ENCODE results near the gene OMP.

Gene OMP

DNA sequence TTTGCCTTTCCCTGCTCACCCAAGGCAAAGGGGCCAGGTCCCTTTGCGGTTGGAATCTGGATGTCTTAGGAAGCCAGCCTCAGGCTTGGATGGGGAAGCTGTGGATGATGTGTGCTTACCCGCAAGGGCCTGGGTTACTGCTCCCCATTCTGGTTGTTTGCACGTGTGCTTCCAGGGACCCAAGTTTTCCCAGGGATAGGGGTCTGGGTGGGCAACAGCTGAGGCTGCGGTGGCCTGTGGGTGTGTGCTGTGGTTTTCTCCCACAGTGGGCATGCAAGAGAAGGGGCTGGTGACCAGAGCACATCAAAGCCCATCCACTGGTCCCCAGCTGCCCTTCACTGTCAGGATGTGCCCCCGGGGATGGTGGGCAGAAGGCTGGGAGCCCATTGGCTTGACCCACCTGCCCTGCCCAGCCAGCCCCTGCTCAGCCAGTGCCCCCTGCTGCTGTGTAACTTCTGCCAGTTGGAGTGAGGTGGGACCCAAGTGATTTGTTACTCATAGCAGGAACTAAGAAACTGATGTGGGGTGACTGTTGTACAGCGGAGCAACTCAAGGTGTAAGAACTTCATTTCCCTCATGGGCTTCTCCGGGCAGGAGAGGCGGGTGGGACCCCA lies 32.6 kb upstream of the OMP start:
- DNase-seq, result no peak

DNA sequence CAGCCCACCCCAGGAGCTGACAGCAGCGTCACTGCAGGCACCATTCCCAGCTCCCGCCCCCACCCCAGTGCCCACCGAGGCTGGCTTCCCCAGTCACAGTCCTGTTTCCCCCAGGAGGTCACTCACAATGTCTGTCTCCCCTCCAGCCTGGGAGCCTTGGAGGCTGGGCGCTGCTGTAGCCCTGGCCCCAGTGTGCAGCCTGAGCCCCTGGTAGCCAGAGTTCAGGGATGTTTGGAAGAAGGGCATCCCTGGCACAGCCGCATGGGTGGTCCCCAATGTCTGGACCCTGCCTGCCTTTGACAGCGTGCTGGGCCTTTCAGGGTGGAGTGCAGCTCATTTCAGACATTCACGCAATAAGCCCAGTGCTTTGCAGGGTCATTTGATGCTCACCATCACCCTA lies 31.6 kb upstream of the OMP start:
- no peak for DNase-seq

DNA sequence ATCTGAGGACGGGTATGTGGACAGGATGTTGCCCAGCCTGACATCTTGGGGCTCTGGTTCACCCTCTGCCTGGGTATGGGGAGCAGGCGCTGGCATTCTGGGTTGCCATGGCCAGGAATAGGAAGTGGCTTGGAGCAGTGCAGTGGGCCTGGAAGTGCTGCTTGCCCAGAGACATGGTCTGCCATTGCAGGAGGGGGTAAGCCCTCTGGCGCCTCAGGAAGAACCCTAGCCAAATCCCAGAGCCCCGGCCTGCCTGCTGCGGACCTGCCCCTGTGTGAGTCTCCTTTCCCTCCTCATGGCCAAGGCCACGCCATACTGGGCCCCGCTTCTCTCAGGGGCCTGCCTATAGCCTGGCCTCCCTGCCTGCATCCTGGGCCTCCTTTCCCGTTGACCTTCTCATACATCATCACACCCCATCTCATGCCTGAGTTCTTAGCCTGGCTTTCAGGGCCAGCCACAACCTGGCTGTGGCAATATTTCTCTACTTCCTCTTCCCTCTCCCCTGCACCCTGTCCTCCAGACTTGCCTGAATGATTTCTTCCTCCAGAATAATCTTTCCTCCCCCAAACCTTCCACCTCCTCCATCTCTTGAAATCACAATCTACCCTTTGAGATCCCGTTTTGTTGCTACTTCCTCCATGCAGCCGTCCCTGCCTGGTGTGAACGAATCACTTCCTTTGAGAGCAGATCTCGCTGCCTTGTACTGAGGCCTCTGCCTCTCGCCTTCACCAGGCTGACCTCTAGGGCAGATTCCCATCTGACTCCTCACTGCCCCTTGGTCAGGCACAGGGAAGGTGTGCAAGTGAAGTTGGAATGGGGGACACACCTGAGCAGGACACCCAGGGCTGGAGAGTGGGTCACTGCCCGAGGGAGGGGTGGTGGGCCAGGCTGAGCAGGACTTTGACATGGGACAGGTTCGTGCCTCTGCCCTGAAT lies 30.7 kb upstream of the OMP start:
- DNase-seq, result peak; percentile 29

DNA sequence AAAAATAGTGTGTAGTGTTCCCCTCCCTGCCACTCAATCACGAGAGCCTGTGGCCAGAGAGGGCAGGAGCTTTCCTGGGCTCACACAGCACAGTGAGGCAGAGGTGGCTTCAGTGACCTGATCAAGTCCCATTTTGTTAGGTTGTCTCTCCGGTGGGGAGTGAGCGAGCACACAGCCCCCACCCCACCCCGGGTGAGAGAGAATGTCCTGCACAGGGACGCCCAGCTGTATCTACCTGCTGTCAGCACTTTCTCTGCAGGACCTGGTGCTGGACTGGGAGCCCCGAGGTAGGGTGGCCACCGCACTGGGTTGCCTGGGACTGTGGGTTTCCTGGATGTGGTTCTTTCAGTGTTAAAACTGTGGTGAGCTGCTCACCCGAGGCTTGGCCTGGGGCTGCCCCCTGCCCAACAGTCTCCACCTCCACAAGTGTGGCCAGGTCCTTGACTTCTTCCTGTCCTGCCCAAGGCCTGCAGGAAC lies 29.8 kb upstream of the OMP start:
- DNase-seq, result peak; percentile 35

DNA sequence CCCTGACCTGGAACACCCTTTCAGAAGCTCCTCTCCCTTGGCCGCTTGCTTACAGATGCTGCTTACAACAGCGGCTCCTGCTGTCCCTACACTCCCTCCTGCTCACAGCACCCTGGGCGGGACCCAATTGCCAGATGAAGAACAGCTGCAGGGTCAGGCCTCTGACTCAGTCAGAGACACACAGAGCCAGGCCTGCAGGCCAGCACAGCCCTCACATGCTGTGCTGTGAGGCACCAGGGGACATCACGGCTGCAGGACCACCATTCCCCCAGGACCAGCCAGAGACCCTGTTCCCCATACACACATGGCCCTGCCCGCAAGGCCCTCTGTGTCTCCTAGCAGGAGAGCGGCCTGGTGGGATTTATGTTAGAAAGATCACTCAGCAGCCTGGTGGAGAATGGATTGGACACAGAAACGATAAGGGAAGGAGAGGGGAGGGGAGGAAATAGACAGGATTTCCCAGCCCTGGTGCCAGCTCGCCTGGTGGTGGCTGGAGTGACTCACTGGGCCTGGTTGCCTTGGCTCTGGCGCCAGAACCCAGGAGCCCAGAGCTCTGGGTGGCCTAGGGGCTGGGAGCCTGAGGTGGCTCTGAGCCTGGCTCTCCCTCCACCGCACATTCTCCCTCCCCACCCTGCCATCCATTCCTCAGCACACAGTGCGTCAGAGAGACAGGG lies 29.2 kb upstream of the OMP start:
- DNase-seq, result peak; percentile 27

DNA sequence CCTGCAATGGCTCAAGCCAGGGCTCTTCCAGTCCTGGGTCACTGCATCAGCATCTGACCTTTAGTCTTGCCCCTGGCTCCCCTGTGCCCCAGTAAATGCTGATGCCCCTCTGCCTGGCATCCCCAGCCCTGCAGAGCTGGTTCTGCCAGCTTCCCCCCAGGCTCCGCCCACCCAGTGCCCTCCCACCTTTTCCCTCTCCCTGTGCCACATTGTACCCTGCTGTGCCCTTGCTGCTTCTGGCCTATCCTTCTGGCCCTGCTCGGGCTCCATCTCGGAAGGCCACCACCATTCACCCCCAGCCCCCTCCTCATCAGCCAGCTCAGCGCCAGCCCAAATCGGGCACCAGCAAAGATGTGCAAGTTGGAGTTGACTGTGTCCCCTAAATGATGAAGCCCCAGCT lies 28.4 kb upstream of the OMP start:
- no peak for DNase-seq

DNA sequence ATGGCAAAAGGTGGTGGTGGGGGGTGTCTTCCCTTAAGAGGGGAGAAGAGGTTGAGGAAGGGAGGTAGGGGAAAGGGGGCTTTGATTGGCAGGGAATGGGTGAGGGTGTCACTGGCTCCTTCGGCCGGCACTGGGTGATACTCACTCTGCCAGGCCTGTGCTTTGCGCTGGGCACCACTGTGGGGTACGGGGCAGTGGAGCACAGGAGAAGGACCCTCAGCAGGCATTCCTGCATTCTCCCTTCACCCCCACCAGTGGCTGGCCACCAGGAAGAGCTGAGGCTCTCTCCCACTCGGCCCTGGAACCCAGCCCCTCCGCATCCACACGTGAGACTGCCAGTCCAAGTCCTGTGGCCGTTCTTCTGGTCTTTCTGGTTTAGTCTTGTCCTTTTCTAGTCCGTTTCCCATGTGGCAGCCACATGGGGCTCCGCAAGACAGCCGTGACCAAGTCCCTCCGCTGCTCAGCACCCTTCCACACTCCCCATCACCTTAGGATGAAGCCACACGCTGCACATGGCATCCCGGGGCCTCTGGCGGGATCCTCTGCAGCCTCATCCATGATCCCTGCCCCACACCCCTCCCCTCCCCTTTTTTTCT lies 27.9 kb upstream of the OMP start:
- DNase-seq, result no peak

DNA sequence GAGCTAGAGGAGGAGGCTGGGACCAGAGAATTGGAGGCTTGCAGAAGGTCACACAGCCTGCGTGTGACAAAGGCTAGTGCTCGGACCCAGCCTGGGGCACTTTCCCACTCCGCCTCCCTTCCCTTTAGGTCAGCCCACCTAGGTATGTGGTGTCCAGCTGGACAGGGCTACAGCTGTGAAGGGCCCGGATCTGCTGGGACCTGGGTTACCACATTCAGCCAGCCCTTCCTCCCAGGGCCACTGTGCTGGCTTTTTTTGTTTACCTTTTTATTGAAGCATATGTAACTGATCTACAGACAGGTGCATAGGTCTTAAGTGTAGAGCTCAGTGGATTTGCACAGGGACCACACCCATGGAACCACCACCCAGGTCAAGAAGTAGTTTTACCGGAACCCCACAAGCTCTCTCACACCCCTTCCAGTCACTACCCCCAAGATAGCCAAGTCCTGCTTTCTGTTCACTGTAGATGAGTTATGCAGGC lies 27.2 kb upstream of the OMP start:
- DNase-seq, result peak; percentile 16

DNA sequence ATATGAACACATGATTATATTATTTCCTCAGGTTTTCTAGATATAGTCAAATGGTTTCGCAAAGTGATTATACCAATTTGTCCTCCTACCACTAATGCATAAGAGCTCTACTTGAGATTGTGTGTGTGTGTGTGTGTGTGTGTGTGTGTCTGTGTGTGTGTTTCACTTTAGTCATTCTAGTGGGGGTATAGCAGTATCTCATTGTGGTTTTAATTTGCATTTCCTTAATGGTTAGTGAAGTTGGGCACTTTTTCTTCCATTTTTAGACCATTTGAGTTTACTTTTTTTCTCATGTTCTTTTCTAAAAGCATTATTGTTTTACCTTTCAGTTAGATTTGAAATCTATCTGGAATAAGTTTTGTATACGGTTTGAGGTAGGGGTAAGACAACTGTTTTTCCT lies 23.0 kb upstream of the OMP start:
- no peak for DNase-seq

DNA sequence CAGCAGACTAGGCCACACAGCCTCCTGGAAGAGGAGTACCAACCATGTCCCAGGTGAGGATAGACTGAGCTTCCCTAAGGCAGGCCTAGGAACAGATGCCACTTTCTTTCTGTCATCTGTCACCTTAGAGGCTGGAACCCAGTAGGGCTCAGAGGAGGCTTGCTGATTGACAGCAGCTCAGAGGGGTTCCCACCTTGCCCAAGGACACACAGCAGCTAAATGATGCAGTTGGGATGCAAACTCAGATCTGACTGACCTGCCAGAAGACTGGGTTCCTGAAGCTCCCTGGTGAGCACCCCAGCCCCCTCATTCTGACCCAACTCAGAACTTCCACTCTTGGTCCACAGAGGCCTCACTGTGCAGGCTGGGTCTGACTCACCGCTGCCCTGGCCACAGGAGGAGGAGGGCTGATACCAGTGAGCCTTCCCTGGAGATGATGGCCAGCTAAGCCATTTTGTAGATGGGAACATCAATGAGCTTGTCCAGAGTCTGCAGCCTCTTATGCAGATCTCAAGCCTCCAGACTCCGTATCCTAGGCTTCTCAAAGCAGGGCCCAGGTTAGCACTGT lies 21.9 kb upstream of the OMP start:
- no peak for DNase-seq

DNA sequence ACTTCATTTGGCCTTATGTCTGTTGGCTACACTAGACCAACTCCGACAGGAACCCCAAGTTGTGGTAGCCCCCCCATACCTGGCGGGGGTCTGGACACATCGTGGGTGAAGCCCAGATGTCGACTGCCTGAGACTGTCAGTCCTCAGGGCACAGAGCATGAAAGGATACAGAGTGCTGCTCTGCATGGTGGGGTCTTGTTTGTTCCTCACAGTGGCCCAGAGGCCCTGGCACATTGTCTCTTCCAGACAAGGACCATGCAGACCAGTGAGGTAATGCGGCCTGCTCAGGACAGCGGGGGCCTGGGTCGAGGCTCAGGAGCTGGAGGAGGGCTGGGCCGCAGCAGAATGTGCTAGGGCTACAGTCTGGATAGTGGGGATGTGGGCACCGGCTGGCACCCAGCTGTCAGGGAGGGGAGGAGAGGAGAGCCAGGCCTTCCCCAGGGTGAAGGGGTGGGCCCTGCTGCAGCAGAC lies 21.2 kb upstream of the OMP start:
- no peak for DNase-seq

DNA sequence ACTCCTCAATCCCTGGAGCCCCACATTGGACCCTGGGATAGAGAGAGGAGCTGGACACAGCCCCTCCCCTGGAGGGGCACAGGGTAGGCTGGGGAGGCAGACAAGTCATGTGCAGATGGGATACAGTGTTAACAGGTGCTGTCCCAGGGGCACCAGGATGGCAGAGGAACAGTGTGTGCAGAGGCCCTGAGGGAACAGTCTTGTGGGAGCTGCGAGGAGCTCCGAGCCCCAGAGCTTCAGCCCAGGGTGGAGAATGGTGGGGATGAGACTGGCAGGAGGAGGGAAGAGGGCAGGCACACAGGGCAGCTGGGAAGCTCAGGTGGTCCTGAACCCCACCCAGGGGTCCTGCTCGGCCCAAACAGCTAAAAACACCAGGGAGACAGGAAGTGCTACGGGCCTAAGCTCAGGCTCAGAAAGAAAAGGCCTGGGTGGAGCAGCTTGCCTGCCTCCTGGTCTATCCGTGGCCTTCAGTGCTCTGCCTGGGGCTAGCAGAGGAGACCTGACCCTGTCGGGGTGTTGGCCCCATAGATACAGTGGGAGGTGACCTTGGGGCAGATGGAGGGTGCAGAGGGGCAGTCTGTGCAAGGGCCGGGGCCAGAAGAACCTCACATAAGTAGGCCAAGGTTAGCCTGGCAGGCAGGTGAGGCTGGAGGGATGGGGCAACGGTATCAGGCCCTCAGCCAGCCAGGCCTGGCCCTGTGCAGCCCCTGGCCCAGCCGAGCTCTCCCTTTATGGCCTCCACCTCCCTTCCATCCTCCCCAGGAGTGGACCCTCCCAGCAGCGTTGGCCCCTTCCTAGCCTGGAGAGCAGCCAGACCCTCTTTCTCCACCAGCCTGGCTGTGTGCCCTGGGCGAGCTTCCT lies 20.4 kb upstream of the OMP start:
- no peak for DNase-seq

DNA sequence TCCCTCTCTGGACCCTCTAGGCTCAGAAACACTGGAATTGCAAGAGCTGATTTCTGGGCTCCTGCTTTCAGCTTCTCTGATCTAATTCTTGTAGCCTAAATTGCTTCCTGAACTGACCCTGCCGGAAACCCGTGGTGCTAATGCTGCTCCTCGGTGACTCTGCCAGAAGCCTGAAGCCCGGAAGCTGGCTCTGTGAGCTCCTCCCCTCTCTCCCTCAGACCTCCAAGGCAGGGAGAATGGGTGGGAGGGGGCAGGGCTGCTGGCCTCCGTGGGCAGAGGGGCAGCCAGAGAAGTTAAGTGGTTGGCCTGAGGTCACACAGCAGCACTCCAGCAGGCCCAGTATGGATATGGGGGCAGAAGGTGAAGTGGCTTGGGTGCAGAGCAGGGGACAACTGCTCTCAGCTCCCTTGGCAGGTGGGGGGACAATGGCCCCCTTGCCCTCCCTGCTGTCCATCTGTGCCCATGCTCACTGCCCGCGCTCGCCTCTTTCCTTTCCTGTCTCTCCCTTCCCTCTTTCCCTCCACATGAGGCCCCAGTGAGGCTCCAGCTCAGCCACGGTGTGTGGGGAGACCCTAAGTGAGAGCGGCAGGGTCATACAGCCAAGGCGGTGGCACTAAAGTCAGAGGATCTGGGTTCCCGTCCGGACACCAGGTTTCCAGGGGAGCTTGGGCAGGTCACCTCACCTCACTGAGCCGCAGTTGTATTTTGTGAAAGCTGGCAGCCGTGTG lies 19.6 kb upstream of the OMP start:
- peak; percentile 59 for DNase-seq

DNA sequence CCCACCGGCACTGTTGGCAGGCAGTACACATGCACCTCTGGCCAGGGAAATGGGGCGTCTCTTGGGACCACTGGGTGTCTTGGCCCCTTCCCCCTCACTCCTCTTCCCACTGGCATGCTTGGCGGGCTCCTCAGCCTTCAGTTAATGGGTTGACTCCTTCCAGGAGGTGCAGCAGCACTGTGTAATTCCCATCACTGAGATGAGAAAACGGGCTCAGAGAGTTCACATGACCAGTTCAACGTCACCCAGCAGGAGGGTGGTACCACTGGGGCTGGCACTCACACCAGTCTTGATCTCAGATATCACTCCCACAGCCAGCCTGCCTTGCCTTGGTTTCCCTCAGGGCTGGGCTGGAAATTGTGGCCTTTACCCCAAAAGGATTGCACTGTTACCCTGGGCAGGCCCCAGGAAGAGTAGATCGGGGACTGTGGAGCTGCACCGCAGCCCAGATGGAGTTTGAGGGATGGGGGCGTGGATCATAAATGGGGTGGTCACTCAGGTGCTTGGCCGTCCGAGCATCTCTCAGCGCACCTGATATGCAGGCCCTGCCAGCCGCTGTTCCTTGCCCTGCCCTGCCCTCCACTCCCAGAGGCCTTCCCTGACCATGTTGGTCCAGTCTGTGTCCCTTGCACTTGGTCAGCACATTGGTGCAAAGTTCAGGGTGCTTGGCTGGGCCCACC lies 18.9 kb upstream of the OMP start:
- DNase-seq, result no peak

DNA sequence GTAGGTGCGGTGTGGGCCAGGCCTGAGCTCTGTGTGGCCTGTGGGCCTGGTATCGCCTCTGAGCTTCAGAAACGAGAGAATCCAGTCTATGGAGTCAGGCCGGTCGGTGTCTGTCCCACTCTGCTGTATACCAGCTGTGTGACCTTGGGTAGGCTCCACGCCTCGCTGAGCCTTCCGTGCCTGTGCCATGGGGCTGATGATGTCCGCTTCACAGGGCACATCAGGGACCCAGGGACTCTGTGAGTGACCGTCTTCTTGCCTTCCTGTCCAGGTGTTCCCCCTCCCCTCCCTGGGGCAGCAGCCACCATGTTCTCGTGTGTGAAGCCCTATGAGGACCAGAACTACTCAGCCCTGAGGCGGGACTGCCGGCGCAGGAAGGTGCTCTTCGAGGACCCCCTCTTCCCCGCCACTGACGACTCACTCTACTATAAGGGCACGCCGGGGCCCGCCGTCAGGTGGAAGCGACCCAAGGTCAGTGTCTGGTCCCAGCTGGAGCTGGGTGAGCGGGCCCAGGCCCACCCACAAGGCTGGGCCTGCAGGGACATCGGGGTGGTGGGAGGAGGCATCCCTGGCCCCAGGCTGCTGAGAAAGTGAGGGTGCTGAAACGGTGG lies 18.0 kb upstream of the OMP start:
- DNase-seq, result no peak

DNA sequence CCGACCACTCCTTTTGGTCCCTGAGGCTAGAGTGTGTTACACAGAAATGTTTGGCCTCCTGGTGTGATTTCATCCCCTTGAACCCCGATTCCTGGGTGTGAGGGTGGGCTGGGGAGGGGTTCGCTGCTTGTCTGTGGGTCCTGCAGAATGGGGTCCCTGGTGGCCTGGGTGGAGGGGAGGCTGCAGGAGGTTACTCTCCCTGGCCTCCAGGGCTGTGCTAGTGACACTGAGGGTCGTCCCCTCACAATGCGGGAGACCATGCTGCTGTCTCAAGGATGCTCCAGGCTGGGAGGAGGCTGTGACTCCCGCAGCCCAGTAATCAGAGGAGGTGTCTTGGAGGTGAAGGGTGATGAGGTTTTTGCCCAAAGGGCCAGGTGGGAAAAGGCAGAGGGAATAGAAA lies 17.0 kb upstream of the OMP start:
- DNase-seq, result no peak

DNA sequence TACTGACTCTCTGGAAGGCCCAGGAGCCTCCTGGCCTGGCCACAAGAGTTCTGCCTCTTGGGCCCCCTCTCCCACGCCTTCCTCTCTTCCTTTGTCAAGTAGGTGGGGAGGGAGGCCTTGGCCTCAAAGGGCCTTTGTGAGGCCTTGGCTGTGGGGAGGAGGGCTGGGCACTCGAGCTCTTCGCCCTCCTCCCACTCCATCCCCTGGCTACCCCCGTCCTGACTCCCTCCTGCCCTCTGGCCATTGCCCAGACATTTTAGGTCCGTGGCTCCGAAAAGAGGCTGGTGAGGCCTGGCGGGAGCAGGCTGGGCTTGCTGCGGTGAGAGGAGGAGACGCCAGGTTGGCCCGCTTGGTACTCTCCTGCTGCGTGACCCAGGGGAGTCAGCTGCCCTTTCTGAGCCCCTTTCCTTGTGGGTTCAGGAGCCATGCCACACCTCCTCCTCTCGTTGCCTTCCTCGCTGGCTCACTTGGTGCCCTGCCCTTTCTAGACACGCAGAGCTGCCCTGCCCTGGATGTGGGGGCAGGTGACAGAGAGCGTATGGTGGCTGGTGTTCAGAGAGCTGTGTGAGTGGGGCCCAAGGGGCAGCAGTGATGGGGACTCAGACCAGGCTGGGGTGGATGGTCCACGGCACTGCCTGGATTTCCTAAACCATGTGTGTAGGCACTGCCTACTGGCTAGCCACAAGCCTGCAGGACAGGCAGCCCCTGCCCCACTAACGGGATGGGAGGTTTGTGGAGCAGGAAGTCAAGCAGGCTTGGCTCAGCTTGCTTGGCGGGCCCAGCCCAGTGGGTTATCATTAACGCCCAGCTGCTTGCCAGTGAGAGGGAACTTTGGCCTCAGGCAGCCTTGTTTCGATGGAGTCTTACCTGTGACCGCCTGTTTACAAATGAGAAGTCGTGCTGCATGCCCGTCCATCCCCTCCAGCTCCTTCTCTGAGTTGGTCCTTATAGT lies 15.8 kb upstream of the OMP start:
- DNase-seq, result no peak

DNA sequence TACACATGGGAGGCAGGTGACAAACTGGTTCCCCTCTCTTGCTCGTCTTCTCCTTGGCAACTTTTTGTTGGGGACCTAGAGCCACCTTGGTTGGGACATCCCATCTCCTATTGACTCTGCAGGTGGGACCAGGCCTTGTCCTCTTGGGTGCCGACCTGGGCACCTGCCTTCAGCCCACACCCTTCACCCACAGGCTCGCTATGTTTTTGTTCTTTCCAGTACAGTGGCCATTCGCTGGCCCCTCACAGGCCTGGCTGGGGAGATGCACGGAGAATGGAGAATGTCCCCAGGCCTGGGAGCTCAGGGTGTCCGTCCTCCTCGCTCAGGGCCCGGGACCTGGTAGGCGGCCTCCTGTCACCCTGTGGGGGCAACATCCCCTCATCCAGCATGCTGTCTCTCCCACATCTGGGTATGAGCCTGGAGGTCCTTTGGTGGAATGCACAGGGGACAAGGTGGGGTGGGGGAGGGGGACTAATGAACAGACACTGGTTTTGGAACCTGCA lies 14.9 kb upstream of the OMP start:
- no peak for DNase-seq

Measured in stimulated activated CD8-positive, alpha-beta memory T cell treated with anti-CD3 and anti-CD28 coated beads, Interleukin-4, amount 100 ng/mL, for 48 hours (primary cell).